WTC11 (cell line): Measurements from ENCODE around the gene MARCKS. TPM values are rescaled to one million over a fixed set of nuclear protein-coding genes. Genes with fewer than 3 reads are reported as not detected.

Experiments
- ATAC-seq: fragments of 200-7000 bp; cut with Tn5 transposase; 2 replicates; pipeline ENCODE4 v1.10.0; 2021; ENCODE audit warnings: mild to moderate bottlenecking, moderate library complexity
- CTCF ChIA-PET: fragments of 300-600 bp; sonication (Branson Sonifier 250); formaldehyde crosslinking; loops from one replicate; lab custom pipeline; 2021; ENCODE audit warnings: antibody characterized with exemption; lab: Charles Lee
- POLR2A ChIA-PET: fragments of 350-600 bp; sonication (Branson Sonifier 250); formaldehyde crosslinking; loops from one replicate; lab custom pipeline; 2021; ENCODE audit warnings: antibody characterized with exemption; lab: Charles Lee
- DNase-seq: peaks from one replicate; pipeline ENCODE4 v3.0.0; 2021; ENCODE audit warnings: low spot score
- H3K27ac Mint-ChIP-seq: 2 replicates; pipeline ENCODE4 v1.8.0; 2021; ENCODE audit warnings: mixed read lengths
- H3K27me3 Mint-ChIP-seq: 2 replicates; pipeline ENCODE4 v1.8.0; 2021; ENCODE audit warnings: low read depth, mild to moderate bottlenecking, moderate library complexity, mixed read lengths
- H3K36me3 Mint-ChIP-seq: 2 replicates; pipeline ENCODE4 v1.8.0; 2021; ENCODE audit warnings: mixed read lengths
- H3K4me1 Mint-ChIP-seq: 2 replicates; pipeline ENCODE4 v1.8.0; 2022; ENCODE audit warnings: mixed read lengths
- H3K4me3 Mint-ChIP-seq: 2 replicates; pipeline ENCODE4 v1.8.0; 2021; ENCODE audit warnings: mild to moderate bottlenecking, moderate library complexity, mixed read lengths
- H3K9me3 Mint-ChIP-seq: 2 replicates; pipeline ENCODE4 v1.8.0; 2021; ENCODE audit warnings: mixed read lengths
- ELF4 ChIP-seq: sonication (generic); formaldehyde crosslinking; IDR thresholded peaks from 2 replicates; pipeline ENCODE4 v1.8.1; 2022; ENCODE audit warnings: low read depth, mild to moderate bottlenecking, moderate library complexity, missing genetic modification reagents
- ESRRA ChIP-seq: sonication (generic); formaldehyde crosslinking; IDR thresholded peaks from 2 replicates; pipeline ENCODE4 v1.8.1; 2022; ENCODE audit warnings: mild to moderate bottlenecking, missing genetic modification reagents, borderline replicate concordance
- FOXJ3 ChIP-seq: sonication (generic); formaldehyde crosslinking; IDR thresholded peaks from 2 replicates; pipeline ENCODE4 v1.9.0; 2021; ENCODE audit warnings: missing genetic modification reagents, mild to moderate bottlenecking, borderline replicate concordance
- GRHL2 ChIP-seq: fragments of 250-450 bp; sonication (Bioruptor Pico); IDR thresholded peaks from 2 replicates; pipeline ENCODE4 v1.8.0; 2022; ENCODE audit warnings: mild to moderate bottlenecking, moderate library complexity; ENCODE audit not compliant: insufficient replicate concordance, severe bottlenecking
- GTF2I ChIP-seq: fragments of 250-450 bp; sonication (Bioruptor Pico); conservative IDR thresholded peaks from 2 replicates; pipeline ENCODE4 v1.4.0; 2021; ENCODE audit warnings: mild to moderate bottlenecking
- HMGA2 ChIP-seq: fragments of 250-450 bp; sonication (Bioruptor Pico); IDR thresholded peaks from 2 replicates; pipeline ENCODE4 v1.4.0; 2021; ENCODE audit warnings: mild to moderate bottlenecking, moderate library complexity
- MXD4 ChIP-seq: fragments of 250-450 bp; sonication (Bioruptor Pico); IDR thresholded peaks from 2 replicates; pipeline ENCODE4 v1.8.0; 2021; ENCODE audit warnings: mild to moderate bottlenecking, moderate library complexity, borderline replicate concordance
- NFATC4 ChIP-seq: fragments of 250-450 bp; sonication (Bioruptor Pico); IDR thresholded peaks from 2 replicates; pipeline ENCODE4 v1.9.0; 2021; ENCODE audit warnings: mild to moderate bottlenecking
- PRRX2 ChIP-seq: fragments of 250-450 bp; sonication (Bioruptor Pico); IDR thresholded peaks from 2 replicates; pipeline ENCODE4 v1.8.0; 2021; ENCODE audit warnings: mild to moderate bottlenecking
- ZNF121 ChIP-seq: sonication (generic); formaldehyde crosslinking; IDR thresholded peaks from 2 replicates; pipeline ENCODE4 v1.8.0; 2023; ENCODE audit warnings: missing genetic modification reagents
- ZNF138 ChIP-seq: sonication (generic); formaldehyde crosslinking; conservative IDR thresholded peaks from 2 replicates; pipeline ENCODE4 v1.8.1; 2022; ENCODE audit warnings: mild to moderate bottlenecking, moderate library complexity, missing genetic modification reagents
- ZNF219 ChIP-seq: sonication (generic); formaldehyde crosslinking; IDR thresholded peaks from 2 replicates; pipeline ENCODE4 v1.8.0; 2023; ENCODE audit warnings: missing genetic modification reagents, mild to moderate bottlenecking, borderline replicate concordance
- ZNF232 ChIP-seq: sonication (generic); formaldehyde crosslinking; IDR thresholded peaks from 2 replicates; pipeline ENCODE4 v1.8.0; 2022; ENCODE audit warnings: mild to moderate bottlenecking, missing genetic modification reagents
- ZNF263 ChIP-seq: sonication (generic); formaldehyde crosslinking; IDR thresholded peaks from 2 replicates; pipeline ENCODE4 v1.8.1; 2022; ENCODE audit warnings: low read depth, mild to moderate bottlenecking, moderate library complexity, missing genetic modification reagents
- ZNF317 ChIP-seq: sonication (generic); formaldehyde crosslinking; IDR thresholded peaks from 2 replicates; pipeline ENCODE4 v1.8.1; 2023; ENCODE audit warnings: low read depth, mild to moderate bottlenecking, moderate library complexity, missing genetic modification reagents, borderline replicate concordance
- ZNF423 ChIP-seq: fragments of 250-450 bp; sonication (Bioruptor Pico); IDR thresholded peaks from 2 replicates; pipeline ENCODE4 v2.1.2; 2022; ENCODE audit warnings: mild to moderate bottlenecking, moderate library complexity
- total RNA-seq: library from RNA; stranded (reverse); gene quantifications from 3 replicates; pipeline ENCODE4 v1.2.3, GENCODE V29; 2021
- TF ChIP-seq, protein P1 (sequence below): fragments of 250-450 bp; sonication (Bioruptor Pico); IDR thresholded peaks from 2 replicates; pipeline ENCODE4 v1.9.0; 2021; ENCODE audit warnings: mild to moderate bottlenecking
- TF ChIP-seq, protein P2 (sequence below): sonication (generic); formaldehyde crosslinking; IDR thresholded peaks from 2 replicates; pipeline ENCODE4 v1.8.1; 2022; ENCODE audit warnings: low read depth, missing genetic modification reagents, borderline replicate concordance
- TF ChIP-seq, protein P3 (sequence below): sonication (generic); formaldehyde crosslinking; IDR thresholded peaks from 2 replicates; pipeline ENCODE4 v1.8.1; 2023; ENCODE audit warnings: mild to moderate bottlenecking, missing genetic modification reagents, moderate library complexity
- TF ChIP-seq, protein P4 (sequence below): fragments of 250-450 bp; sonication (Bioruptor Pico); IDR thresholded peaks from 2 replicates; pipeline ENCODE4 v1.9.0; 2021; ENCODE audit warnings: moderate library complexity, mild to moderate bottlenecking, inconsistent platforms, borderline replicate concordance
- TF ChIP-seq, protein P5 (sequence below): fragments of 250-450 bp; sonication (Bioruptor Pico); IDR thresholded peaks from 2 replicates; pipeline ENCODE4 v1.9.0; 2021; ENCODE audit warnings: mild to moderate bottlenecking
- TF ChIP-seq, protein P6 (sequence below): sonication (generic); formaldehyde crosslinking; IDR thresholded peaks from 2 replicates; pipeline ENCODE4 v1.8.1; 2023; ENCODE audit warnings: mild to moderate bottlenecking, missing genetic modification reagents, moderate library complexity
- TF ChIP-seq, protein P7 (sequence below): sonication (generic); formaldehyde crosslinking; IDR thresholded peaks from 2 replicates; pipeline ENCODE4 v1.8.1; 2022; ENCODE audit warnings: missing genetic modification reagents, borderline replicate concordance

The MARCKS gene
- total RNA-seq, 1 experiment from 2014 or later, result 95.1 TPM

DNA sequence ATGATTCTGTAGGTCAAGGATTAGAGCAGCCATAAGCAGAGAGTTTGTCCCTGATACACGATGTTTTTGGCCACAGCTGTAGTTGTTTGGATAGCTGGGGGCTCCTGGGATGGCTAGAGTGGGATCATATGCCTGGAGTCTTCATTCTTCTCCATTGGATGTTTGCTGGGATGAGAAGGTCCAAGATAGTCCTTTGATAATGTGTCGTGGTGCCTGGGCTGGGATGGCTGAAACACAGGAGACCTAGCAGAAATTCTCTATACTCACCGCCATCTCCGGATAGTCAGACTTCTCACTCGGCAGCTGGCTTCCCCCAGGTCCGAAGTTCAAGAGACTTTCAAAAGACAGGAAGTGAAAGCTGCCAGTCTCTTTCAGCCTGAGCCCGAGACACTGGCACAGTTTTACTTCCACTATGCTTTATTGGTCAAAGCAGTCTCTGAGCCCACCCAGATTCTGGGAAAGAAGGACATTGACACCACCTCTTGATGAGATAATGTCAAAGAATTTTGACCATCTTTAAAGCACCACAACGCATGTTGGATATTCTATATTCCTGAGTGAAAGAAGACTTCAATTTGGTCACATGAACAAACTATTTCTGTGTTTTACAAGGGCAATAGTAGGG lies 16.0 kb downstream of the MARCKS start:
- DNase-seq (no peak), ATAC-seq (no peak)
- ChIA-PET POLR2A (no interaction called here), CTCF (no interaction called here)
- Mint-ChIP-seq H3K9me3 (no peaks in the 10 kb centered on the region), H3K4me3 (no peak overlapping the region), H3K36me3 (no peaks in the 10 kb centered on the region), H3K4me1 (0 out of 2 replicates have a peak, but pooled peaks cover 5% of the 10 kb centered on the region), H3K27ac (no peak overlapping the region), H3K27me3 (no peaks in the 10 kb centered on the region)
- TF ChIP-seq GRHL2 (no peak), GTF2I (CRISPR knock-in tag) (no peak), PRRX2 (no peak), ZNF263 (no peak), ZNF317 (CRISPR knock-in tag) (no peak), ZNF121 (CRISPR knock-in tag) (no peak), ZNF423 (CRISPR knock-in tag) (no peak)
- TF ChIP-seq, protein P1, sequence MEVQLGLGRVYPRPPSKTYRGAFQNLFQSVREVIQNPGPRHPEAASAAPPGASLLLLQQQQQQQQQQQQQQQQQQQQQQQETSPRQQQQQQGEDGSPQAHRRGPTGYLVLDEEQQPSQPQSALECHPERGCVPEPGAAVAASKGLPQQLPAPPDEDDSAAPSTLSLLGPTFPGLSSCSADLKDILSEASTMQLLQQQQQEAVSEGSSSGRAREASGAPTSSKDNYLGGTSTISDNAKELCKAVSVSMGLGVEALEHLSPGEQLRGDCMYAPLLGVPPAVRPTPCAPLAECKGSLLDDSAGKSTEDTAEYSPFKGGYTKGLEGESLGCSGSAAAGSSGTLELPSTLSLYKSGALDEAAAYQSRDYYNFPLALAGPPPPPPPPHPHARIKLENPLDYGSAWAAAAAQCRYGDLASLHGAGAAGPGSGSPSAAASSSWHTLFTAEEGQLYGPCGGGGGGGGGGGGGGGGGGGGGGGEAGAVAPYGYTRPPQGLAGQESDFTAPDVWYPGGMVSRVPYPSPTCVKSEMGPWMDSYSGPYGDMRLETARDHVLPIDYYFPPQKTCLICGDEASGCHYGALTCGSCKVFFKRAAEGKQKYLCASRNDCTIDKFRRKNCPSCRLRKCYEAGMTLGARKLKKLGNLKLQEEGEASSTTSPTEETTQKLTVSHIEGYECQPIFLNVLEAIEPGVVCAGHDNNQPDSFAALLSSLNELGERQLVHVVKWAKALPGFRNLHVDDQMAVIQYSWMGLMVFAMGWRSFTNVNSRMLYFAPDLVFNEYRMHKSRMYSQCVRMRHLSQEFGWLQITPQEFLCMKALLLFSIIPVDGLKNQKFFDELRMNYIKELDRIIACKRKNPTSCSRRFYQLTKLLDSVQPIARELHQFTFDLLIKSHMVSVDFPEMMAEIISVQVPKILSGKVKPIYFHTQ (CRISPR knock-in tag), result no peak
- TF ChIP-seq, protein P2, sequence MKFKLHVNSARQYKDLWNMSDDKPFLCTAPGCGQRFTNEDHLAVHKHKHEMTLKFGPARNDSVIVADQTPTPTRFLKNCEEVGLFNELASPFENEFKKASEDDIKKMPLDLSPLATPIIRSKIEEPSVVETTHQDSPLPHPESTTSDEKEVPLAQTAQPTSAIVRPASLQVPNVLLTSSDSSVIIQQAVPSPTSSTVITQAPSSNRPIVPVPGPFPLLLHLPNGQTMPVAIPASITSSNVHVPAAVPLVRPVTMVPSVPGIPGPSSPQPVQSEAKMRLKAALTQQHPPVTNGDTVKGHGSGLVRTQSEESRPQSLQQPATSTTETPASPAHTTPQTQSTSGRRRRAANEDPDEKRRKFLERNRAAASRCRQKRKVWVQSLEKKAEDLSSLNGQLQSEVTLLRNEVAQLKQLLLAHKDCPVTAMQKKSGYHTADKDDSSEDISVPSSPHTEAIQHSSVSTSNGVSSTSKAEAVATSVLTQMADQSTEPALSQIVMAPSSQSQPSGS (CRISPR knock-in tag), result no peak

DNA sequence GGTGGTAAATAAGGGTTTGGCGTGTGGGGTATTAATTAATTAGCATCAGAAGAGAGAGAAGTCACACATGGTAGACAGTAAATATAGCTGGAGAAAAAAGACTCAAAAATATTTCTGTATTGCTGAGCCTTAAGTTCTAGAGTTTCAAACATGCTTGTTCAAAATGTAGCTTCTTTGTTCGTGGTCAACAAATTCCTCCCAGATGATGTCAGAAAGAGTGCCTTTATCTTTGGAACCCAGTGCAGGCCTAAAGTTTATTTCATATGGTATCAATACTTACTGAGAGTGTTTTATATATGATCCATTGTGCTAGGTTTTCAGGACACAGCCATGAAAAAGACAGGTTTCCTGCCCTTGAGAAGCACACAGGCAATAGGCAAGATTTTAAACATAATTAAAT lies 18.3 kb downstream of the MARCKS start:
- 0 out of 2 replicates have a peak, but pooled peaks cover 8% of the 10 kb centered on the region for H3K4me1 Mint-ChIP-seq
- POLR2A ChIA-PET, result no interaction called here
- TF ChIP-seq NFATC4 (CRISPR knock-in tag), result no peak
- TF ChIP-seq, protein P3, sequence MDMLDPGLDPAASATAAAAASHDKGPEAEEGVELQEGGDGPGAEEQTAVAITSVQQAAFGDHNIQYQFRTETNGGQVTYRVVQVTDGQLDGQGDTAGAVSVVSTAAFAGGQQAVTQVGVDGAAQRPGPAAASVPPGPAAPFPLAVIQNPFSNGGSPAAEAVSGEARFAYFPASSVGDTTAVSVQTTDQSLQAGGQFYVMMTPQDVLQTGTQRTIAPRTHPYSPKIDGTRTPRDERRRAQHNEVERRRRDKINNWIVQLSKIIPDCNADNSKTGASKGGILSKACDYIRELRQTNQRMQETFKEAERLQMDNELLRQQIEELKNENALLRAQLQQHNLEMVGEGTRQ, result no peak
- TF ChIP-seq, protein P4, sequence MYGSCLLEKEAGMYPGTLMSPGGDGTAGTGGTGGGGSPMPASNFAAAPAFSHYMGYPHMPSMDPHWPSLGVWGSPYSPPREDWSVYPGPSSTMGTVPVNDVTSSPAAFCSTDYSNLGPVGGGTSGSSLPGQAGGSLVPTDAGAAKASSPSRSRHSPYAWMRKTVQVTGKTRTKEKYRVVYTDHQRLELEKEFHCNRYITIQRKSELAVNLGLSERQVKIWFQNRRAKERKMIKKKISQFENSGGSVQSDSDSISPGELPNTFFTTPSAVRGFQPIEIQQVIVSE (CRISPR knock-in tag), result no peak
- TF ChIP-seq, all 79 proteins: peak for 0
- Mint-ChIP-seq H3K27ac (no peak overlapping the region), H3K27me3 (no peaks in the 10 kb centered on the region), H3K4me3 (no peak overlapping the region), H3K36me3 (no peaks in the 10 kb centered on the region), H3K9me3 (no peaks in the 10 kb centered on the region)
- DNase-seq, result no peak
- CTCF ChIA-PET, result interaction anchor here (1.5 kb wide), 1 partner anchor 17 kb away, joined by 4 read pairs; no protein-coding TSS in a partner anchor
- ATAC-seq, result no peak

DNA sequence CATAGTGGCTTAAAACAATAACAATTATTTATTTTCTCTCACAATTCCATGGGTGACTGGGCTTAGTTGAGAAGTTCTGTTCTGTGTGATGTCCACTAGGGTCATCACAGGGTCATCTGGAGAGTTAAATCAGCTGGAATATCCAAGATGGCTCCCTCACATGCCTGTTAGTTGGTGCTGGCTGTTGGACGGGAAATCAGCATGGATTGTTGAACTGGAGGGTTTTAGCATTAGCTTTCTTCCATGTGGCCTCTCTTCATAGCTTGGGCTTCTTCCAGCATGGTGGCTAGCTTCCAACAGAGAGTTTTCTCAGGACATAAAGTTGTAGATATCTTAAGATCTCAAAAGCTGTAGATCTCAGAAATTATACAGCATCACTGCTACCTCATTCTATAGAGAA lies 19.6 kb downstream of the MARCKS start:
- Mint-ChIP-seq H3K9me3 (no peaks in the 10 kb centered on the region), H3K27ac (no peak overlapping the region), H3K27me3 (no peaks in the 10 kb centered on the region), H3K36me3 (no peaks in the 10 kb centered on the region), H3K4me3 (no peak overlapping the region), H3K4me1 (0 out of 2 replicates have a peak, but pooled peaks cover 8% of the 10 kb centered on the region)
- DNase-seq (no peak), ATAC-seq (no peak)
- ChIA-PET CTCF (interaction anchor here (0.6 to 1.1 kb wide), 2 partner anchors 18 to 32 kb away, joined by 3 read pairs; no protein-coding TSS in a partner anchor), POLR2A (no interaction called here)
- TF ChIP-seq GTF2I (CRISPR knock-in tag) (no peak), ZNF232 (no peak), ELF4 (CRISPR knock-in tag) (no peak), ZNF219 (CRISPR knock-in tag) (no peak), ZNF138 (CRISPR knock-in tag) (no peak), ESRRA (CRISPR knock-in tag) (no peak), FOXJ3 (CRISPR knock-in tag) (no peak), MXD4 (no peak), HMGA2 (CRISPR knock-in tag) (no peak)
- TF ChIP-seq, protein P4 (CRISPR knock-in tag), result no peak
- TF ChIP-seq, protein P5, sequence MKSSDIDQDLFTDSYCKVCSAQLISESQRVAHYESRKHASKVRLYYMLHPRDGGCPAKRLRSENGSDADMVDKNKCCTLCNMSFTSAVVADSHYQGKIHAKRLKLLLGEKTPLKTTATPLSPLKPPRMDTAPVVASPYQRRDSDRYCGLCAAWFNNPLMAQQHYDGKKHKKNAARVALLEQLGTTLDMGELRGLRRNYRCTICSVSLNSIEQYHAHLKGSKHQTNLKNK (CRISPR knock-in tag), result no peak
- TF ChIP-seq, protein P6, sequence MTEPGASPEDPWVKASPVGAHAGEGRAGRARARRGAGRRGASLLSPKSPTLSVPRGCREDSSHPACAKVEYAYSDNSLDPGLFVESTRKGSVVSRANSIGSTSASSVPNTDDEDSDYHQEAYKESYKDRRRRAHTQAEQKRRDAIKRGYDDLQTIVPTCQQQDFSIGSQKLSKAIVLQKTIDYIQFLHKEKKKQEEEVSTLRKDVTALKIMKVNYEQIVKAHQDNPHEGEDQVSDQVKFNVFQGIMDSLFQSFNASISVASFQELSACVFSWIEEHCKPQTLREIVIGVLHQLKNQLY (CRISPR knock-in tag), result no peak
- TF ChIP-seq, protein P7, sequence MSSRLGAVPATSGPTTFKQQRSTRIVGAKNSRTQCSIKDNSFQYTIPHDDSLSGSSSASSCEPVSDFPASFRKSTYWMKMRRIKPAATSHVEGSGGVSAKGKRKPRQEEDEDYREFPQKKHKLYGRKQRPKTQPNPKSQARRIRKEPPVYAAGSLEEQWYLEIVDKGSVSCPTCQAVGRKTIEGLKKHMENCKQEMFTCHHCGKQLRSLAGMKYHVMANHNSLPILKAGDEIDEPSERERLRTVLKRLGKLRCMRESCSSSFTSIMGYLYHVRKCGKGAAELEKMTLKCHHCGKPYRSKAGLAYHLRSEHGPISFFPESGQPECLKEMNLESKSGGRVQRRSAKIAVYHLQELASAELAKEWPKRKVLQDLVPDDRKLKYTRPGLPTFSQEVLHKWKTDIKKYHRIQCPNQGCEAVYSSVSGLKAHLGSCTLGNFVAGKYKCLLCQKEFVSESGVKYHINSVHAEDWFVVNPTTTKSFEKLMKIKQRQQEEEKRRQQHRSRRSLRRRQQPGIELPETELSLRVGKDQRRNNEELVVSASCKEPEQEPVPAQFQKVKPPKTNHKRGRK (CRISPR knock-in tag), result no peak
